Measurements from ENCODE around the gene TEAD3.
A peak's percentile ranks its signal among the peaks of the same experiment; 100 is the strongest.
"Not testable (repeated sequence)": the region's sequence is repeated elsewhere in the genome, so short reads cannot be mapped to it uniquely, and the experiment has no call there.

Gene TEAD3

DNA sequence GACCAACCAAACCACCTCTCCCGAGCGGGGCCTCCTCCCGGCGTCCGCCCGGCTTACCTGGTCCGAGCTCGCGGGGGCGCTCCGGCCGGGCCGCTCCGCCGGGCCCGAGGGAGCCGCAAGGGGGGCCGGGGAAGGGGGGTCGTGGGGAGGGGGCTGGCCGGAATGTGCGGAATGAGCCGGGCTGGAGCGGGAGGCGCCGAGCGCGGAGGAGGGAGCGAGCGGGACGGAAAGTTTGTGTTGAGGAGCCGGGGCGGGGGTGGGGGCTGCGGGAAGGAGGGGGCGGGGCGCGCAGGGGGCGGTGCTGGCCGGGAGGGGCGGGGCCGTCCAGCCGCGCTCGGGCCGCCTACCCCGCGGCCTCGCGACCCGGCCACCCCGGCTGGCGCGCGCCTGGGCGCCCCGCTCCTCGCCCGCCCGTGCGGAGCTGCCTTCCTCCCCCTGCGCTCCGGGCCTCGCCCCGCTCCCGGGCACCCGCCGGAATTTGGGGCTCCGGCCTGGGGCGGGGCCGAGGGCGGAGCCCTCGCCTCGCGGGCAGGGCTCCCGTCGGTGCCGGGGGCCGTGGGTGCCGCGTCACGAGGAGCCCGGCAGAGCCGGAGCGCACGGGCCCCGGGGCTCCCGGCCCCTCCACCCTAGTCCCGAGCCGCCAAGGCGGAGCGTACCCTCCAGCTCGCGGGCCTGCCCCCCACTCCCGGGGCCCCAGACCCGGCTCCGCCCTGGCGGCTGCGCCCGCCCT lies at the start of gene TEAD3:
TSS of gene TEAD3 (minus strand) at position 239 of the 730 bp plus-strand sequence.
- DNase-seq = peak; percentile 82

DNA sequence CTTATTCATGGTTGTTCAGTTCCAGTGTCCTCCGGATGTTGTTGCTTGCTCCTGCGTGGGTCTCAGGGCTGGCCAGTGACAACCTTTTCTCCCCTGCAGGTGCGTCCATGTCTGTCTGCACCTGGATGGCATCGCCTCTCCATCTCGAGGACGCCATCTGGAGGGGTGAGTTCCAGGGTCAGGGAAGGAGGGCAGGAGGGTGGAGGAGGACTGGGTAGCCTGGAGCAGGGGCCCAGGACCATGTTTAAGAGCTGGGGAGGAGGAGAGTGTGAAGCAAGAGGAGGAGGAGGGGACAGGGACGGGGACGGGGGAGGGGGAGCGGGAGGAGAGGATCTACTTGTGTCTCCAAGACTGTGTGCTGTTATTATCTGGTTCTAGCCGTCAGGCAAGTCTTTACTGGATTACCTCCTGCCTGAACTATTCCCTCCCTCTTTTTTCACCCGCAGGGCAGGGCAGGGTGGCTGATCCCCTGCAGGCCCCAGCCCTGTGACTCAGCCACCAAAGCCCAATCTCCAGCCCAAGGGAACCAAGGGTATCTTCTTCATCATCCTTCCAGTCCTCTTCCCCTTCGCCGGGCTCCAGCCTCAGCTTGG lies 48.0 kb upstream of the TEAD3 start:
- no peak for DNase-seq

GRCh38 chr6:35543459-35544193 lies 46.7 kb upstream of the TEAD3 start:
- no peak for DNase-seq

GRCh38 chr6:35541836-35542235 lies 45.0 kb upstream of the TEAD3 start:
- no peak for DNase-seq

- no peak for DNase-seq
Measured at GRCh38 chr6:35539223-35539622, 42.3 kb upstream of the TEAD3 start.

GRCh38 chr6:35535847-35536246 lies 39.0 kb upstream of the TEAD3 start:
- not testable (repeated sequence) for DNase-seq

GRCh38 chr6:35534407-35535170 lies 37.7 kb upstream of the TEAD3 start:
- no peak for DNase-seq

GRCh38 chr6:35533981-35534380 lies 37.1 kb upstream of the TEAD3 start:
- DNase-seq = no peak

DNA sequence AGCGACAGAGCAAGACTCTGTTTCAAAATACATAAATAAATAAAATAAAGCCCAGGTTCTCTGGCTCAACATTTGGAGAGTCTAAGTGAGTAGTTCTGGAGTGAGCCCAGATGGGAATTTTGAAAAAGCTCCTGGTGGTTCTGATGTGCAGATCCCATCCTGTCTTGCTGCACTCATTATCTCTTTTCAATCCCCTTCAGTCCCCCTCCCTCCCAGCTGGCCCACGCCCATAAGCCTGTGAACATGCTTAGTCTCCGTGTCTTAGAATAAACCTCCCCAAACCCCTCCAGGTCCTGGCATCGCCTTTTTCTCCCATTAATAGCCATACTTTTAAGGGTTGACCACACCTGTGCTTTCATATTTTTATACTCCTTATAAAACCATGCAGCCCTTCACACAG lies 35.2 kb upstream of the TEAD3 start:
- DNase-seq = no peak

GRCh38 chr6:35524380-35525020 lies 27.6 kb upstream of the TEAD3 start:
- no peak for DNase-seq

DNA sequence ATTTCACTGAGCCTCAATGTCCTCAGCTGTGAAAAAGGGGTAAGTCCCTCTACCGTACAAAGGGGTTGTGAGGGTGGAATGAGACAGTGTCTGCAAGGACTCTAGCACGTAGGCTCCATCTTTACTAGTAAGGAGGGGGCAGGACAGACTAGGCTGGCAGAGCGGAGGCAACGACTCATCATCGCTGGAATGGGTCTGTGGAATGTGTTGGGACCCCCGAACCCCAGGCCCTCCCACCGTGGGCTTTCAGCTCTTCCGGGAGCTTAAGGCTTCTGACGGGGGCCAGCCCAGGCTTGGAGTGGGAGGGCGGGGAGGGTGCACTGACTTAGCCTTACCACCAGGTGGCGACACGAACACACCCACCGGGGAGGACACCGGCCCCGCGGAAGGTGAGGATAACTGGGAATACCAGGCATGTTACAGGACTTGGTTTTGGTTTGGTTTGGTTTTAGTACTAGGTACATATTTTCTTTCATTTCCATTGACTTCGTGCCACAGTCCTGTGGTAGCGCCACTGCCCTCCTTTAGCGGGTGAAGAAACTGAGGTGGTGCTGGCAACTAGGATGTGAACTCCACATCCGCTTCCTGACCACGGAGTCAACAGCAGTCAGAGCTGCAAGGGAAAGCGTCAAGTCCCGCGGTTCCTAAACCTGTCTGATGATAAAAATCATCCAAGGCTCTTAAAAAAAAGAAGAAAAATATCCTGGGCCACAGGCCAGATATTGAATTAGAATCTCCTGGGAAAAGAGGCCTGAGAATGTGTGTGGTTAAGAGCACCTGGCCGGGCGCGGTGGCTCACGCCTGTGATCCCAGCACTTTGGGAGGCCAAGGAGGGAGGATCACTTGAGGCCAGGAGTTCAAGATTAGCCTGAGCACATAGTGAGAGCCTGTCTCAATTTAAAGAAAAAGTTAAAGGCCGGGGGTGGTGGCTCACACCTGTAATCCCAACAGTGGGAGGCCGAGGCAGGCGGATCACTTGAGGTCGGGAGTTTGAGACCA lies 26.1 kb upstream of the TEAD3 start:
- peak; percentile 91 for DNase-seq

DNA sequence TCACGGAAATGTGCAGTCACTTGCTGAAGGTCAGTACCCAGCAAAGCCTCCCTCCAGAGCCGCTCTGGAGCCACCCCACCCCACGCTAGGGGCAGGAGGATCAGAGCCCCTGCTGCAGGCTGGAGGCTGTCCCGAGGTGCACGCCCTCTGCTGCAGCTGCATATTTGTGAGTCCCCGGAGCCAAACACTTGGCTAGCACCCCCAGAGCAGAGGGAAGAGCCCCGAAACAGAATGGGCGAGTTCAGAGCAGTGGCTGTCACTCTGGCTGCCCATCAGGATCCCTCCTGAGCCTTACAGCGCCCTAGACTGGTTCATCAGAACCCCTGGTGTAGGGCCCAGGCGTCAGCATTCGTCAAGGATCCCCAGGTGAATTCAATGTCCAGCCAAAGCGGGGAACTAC lies 25.3 kb upstream of the TEAD3 start:
- DNase-seq = no peak

DNA sequence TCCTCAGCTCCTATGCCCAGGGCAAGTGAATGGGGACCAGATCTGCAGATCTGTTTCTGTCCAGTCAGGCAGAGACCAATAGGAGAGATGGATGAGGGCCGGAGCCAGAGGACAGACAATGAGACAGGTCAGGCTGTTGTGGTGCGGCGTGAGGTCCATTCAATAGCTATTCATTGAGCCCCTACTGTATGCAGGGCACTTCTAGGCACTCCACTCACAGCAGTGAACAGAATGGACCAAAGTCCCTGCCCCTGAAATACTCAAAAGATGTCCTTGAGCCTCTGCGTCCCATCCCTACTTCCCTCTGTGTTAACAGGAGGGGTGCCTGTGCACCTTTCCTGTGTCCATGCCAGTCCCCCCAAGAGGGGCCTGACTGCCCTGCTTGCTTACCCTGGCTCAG lies 24.4 kb upstream of the TEAD3 start:
- no peak for DNase-seq

DNA sequence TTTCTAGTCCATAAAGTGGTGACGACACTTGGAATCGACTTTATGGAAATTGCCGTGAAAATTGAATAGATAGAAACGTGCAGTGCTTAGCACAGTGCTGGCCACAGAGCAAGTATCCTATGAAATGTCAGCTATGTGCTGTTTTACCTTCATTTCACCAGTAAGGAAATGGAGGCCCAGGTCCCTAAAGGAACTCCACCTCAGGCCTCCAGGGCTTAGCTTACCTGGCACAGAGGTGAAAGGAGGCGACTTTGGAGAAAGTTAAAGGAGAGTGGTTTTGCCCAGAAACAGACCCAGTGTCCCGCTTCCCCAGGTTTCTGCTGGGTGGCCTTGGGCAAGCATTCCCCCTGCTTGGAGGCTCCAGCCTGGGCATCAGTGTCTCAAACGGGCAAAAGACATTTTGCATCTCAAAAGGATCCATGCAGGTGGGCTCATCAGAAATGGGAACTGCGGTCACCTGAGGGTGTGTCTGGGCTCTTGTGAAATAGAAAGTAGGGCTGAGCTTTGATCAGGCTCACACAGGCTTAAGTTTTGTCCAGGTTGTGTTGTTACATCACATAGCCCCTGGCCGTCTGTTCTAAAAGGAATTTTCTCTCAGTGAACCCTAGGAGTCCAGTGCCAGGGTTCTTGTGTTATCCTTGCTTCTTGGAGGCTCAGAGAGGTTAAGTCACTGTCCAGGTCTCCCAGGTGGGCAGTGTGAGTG lies 22.6 kb upstream of the TEAD3 start:
- DNase-seq = no peak

DNA sequence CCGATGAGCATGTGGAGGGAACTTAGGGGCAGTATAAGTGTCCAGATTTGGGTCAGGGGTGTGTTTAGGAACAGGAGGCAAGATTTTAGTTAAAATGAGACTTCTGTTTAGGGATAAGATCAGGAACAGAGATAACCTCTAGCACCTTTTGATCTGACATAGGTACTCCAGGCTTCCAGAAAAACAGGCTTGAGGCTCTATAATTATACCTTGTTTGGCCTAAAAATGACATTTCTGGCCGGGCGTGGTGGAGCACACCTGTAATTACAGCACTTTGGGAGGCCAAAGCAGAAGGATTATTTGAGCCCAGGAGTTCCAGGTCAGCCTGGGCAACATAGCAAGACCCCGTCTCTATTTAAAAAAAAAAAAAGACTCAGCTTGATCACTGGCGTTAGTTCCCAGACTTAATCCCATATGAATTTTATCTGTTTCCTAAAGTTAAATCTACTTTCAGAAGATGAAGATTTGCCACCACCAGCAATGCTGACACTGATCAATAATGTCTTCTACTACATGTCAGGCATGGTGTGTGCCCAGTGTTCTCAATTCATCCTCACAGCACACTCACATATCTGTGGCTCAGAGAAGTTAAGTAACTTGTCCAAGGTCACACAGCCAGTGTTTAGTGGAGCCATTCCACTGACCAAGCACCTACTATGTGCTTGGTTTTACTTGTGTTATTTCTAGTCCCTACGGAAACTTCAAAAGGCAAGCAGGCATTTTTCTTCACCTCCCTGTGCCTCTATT lies 21.9 kb upstream of the TEAD3 start:
- DNase-seq = no peak

DNA sequence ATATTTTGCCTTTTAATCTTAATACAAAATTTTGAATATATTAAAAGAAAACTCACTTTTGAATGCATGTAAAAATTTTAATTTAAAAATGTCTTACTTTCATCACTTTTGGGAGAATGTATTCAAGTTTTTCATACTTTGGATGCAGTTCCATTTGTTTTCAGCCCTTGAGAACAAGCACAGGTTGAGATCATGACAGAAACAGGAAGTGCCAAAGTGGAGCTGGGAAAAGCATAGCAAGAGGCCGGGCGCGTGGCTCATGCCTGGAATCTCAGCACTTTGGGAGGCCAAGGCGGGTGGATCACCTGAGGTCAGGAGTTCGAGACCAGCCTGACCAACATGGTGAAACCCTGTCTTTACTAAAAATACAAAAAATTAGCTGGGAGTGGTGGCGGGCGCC lies 21.1 kb upstream of the TEAD3 start:
- DNase-seq = not testable (repeated sequence)

- no peak for DNase-seq
Measured at GRCh38 chr6:35516712-35517111, 19.8 kb upstream of the TEAD3 start.

DNA sequence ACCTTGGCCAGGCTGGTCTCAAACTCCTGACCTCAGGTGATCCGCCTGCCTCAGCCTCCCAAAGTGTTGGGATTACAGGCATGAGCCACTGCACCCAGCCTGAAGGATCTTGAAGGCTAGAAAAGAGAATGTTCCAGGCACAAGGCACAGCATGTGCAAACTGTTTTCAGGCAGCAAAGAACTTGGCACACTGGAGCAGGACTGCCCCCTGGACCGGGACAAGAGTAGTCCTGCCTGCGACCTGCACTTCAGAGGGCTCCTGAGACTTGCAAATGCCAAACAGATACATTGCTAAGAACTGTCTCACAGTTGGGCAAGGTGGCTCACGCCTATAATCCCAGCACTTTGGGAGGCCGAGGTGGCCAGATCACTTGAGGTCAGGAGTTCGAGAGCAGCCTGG lies 19.1 kb upstream of the TEAD3 start:
- DNase-seq = not testable (repeated sequence)

GRCh38 chr6:35514587-35514986 lies 17.7 kb upstream of the TEAD3 start:
- no peak for DNase-seq

- DNase-seq = no peak
Measured at GRCh38 chr6:35512740-35513139, 15.9 kb upstream of the TEAD3 start, which contains the start of gene TULP1. Gene TULP1 (minus strand): TSS chr6:35512896. CDS start chr6:35512858, 38 bp downstream.

All from activated effector memory CD4-positive, alpha-beta T cell treated with anti-CD3 and anti-CD28 coated beads, Interleukin-2, amount 50 U/mL, for 16 hours (primary cell).